ENCODE measurements around the gene PDXK.
A peak's percentile ranks its signal among the peaks of the same experiment; 100 is the strongest.
"Not testable (repeated sequence)": the region's sequence is repeated elsewhere in the genome, so short reads cannot be mapped to it uniquely, and the experiment has no call there.

The PDXK gene

GRCh38 chr21:43718872-43719747, at the start of gene PDXK:
TSS of gene PDXK (plus strand) at chr21:43719129. CDS start at chr21:43719295, 166 bp downstream.
- peak; percentile 84 for DNase-seq (ENCODE audit: low spot score)

GRCh38 chr21:43669828-43670605, 48.9 kb upstream of the PDXK start:
- DNase-seq (ENCODE audit: low spot score): no peak

GRCh38 chr21:43675871-43676270, 43.1 kb upstream of the PDXK start:
- no peak for DNase-seq (ENCODE audit: low spot score)

- no peak for DNase-seq (ENCODE audit: low spot score)
These were observed 42.5 kb upstream of the PDXK start for GRCh38 chr21:43676391-43676790.

- DNase-seq (ENCODE audit: low spot score): no peak
These were observed 39.0 kb upstream of the PDXK start for GRCh38 chr21:43679951-43680350.

GRCh38 chr21:43680421-43680820, 38.5 kb upstream of the PDXK start:
- DNase-seq (ENCODE audit: low spot score): not testable (repeated sequence)

GRCh38 chr21:43681650-43682049, 37.3 kb upstream of the PDXK start:
- DNase-seq (ENCODE audit: low spot score): no peak

- DNase-seq (ENCODE audit: low spot score): no peak
These were observed 34.5 kb upstream of the PDXK start for GRCh38 chr21:43684424-43684823.

GRCh38 chr21:43686811-43687565, 31.9 kb upstream of the PDXK start:
- no peak for DNase-seq (ENCODE audit: low spot score)

- DNase-seq (ENCODE audit: low spot score): no peak
These were observed 31.1 kb upstream of the PDXK start for GRCh38 chr21:43687566-43688399.

- DNase-seq (ENCODE audit: low spot score): no peak
These were observed 30.0 kb upstream of the PDXK start for GRCh38 chr21:43688906-43689305.

GRCh38 chr21:43689556-43690337, 29.2 kb upstream of the PDXK start:
- no peak for DNase-seq (ENCODE audit: low spot score)

GRCh38 chr21:43690346-43690745, 28.6 kb upstream of the PDXK start:
- no peak for DNase-seq (ENCODE audit: low spot score)

GRCh38 chr21:43691086-43691795, 27.7 kb upstream of the PDXK start:
- DNase-seq (ENCODE audit: low spot score): no peak

- DNase-seq (ENCODE audit: low spot score): no peak
These were observed 27.1 kb upstream of the PDXK start for GRCh38 chr21:43691801-43692200.

GRCh38 chr21:43692949-43693348, 26.0 kb upstream of the PDXK start:
- DNase-seq (ENCODE audit: low spot score): no peak

- DNase-seq (ENCODE audit: low spot score): no peak
These were observed 24.9 kb upstream of the PDXK start for GRCh38 chr21:43693981-43694380.

- DNase-seq (ENCODE audit: low spot score): no peak
These were observed 24.4 kb upstream of the PDXK start for GRCh38 chr21:43694437-43695079.

- no peak for DNase-seq (ENCODE audit: low spot score)
These were observed 22.7 kb upstream of the PDXK start for GRCh38 chr21:43696214-43696613.

Measured in hepatic stellate cell (primary cell).